HL-60/S4 treated with retinoic acid at 250 ng/mL for 4 days and 3 days (cell line): Measurements from ENCODE around the gene ISOC2.
"Not testable (repeated sequence)": the region's sequence is repeated elsewhere in the genome, so short reads cannot be mapped to it uniquely, and the experiment has no call there.

Experiments
- in situ Hi-C: fragments of 300-500 bp; cut with MboI; formaldehyde crosslinking; loops from 2 replicates; pipeline ENCODE4 v1.7.0; 2022; ENCODE audit warnings: low sequenced_read_pairs

ISOC2 gene

DNA sequence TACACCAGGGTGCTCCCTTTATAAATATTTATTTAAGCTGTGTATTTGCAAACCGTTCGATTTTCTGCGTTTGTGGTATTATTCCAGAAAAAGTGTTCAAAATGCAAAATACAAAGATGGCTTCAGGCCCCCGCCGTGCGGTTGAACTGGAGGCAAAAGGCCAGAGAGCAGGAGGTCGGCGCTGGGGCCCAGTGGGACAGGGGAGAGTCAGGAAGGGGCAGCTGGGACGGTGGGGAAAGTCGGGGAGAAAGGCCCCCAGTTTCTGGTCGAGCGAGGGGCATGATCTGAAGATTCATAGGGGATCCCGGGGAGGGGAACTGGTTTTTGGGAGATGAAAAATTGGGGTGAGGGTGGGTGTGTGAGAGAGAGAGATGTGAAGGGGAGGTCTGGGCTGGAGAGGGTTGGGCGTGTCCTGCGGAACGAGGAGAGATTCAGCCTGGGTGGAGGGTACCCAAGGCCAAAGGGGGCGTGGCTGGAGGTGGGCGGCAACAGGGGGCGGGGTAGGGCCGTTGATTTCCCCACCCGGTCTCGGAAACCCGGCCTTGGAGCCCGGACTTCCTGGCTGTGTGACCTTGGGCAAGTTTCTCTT is 678 bp downstream of the ISOC2 start:
- in situ Hi-C loops = no loop called here

DNA sequence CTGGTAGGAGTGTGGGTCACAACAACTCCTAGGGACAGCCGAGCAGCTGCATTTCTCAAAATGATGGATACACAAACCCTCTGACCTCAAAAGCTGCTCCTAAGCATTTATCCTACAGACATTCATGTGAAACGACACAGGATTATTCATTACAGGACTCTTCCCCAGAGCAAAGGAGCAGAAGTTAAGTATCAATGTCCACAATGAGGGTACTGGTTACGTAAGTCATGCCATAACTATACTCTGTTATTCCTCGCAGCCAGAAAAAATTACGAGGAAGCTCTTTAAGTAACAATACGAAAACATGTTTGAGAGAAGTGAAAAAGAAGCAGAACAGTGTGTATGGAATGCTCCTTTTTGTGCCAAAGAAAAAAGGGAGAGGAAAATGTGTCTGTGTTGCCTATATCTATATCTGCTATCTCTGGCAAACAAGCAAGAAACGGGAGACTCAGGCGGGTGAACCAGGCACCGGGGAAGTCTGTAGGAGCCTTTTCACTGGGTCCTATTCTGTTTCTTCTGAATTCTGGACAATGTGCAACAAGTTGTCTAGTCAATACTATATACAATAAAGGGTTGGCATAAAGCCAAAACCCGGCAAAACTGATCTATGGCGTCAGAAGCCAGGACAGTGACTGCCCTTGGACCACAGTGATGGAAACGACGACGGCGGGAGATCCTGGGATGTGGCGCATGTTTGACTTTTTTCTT is 1.3 kb downstream of the ISOC2 start:
- in situ Hi-C loops = no loop called here

DNA sequence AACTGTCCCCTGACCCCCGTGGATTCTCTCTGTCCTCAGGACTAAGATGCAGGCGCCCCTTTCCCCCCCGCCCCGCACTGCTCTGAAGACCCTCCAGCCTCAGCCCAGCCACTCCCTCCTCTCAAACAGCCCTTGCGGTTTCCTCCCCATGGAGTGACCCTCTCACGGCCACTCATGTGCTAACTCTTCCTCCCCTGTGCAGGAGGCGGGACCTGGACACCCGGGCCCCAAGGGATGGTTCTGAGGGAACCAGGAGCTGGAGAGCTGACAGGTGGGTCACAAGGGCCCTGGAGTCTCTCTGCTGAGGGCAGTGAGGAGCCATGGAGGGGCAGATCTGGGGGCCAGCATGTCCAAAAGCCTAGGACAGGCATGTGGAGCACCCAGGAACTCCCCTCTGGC is 1.9 kb downstream of the ISOC2 start:
- in situ Hi-C loops = no loop called here

DNA sequence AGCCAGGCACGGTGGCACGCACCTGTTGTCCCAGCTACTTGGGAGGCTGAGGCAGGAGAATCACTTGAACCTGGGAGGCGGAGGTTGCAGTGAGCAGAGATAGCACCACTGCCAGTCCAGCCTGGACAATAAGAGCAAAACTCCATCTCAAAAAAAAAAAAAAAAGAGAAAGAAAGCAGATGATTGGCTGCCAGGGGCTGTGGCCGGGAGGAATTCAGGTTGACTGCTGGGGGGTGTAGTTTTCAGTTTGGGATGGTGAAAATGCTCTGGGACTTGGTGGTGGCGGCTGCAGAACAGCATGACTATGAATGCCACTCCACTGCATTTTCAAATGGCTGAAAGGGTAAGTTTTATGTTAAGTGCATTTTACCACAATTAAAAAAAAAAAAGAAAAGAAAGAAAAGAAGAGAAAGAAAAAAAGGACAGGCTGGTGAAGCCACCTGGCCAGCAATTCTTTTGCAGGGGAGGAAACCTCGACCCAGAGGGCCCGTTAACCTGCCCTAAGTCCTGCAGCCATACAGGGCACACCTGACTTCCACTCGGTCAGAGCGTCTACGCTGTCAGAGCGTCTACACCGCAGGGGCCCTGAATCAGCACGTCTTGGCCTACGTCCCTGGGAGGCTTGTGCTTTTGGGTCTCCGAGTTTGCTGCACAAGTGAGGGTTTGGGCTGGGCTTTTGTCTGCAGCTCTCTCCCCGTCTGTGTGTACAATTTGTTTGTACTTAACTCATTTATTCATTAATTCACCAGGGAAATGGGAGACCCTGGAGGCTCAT is 3.6 kb downstream of the ISOC2 start:
- in situ Hi-C loops = no loop called here

DNA sequence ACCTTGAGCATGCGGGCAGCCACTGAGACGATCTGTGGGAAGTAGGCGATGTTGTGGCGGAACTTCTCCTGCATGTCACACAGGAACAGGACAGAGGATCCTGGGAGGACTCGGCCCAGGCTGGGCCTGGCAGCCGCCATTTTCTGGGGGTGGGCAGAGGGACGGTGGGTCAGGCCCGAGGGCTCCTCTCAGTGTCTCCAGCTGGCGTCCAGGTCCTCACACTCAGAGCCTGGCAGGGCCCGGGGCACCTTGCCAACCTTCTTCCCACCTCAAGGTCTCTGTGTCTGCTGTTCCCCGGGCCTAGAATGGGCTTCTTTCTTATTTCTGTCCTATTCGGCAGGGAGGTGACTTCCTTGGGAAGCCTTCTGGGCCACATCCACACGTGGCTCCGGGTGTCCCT is 5.1 kb downstream of the ISOC2 start:
- in situ Hi-C loops = no loop called here

DNA sequence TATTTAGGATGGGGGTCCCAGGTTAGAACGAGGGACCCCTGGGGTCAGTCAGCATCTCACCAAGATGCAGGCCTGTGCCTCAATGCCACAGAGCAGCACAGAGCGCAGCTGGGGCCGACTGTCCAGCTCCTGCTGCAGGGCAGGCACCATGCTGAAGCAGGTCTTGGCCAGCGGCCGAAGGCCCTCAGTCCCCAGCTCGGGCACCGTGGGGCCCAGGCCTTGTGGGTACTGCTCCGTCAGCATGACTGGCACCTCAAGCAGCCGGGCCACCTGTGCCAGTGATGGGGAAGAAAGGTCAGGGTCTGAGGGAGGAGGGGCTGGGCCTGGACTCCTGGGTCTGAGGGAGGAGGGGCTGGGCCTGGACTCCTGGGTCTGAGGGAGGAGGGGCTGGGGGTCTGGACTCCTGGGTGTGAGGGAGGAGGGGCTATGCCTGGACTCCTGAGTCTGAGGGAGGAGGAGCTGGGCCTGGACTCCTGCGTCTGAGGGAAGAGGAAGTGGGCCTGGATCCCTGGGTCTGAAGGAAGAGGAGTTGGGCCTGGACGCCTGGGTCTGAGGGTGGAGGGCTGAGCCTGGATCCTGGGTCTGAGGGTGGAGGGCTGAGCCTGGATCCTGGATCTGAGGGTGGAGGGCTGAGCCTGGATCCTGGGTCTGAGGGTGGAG is 5.7 kb downstream of the ISOC2 start:
- in situ Hi-C loops = no loop called here

DNA sequence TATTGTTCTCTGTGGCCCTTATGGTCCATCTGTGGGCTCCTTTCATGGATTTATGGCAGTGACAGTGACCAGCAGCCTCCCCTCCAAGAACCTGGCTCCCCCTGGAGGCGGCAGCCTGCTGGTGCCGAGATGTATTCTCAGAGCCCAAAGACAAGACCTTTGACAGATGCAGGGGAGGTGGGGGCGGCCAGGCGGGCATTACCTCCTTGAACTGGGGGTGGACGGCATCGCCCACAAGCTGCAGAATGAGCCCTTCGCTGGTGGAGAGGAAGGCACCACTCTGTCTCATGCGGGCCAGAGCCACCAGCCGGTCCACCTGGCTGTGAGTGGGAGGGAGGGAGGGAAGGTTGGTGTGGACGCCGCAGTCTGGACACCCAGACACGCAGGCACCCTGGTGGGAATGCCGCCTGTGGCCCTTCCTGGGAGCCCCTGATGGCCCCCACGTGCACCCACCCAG is 6.6 kb downstream of the ISOC2 start:
- in situ Hi-C loops = no loop called here

DNA sequence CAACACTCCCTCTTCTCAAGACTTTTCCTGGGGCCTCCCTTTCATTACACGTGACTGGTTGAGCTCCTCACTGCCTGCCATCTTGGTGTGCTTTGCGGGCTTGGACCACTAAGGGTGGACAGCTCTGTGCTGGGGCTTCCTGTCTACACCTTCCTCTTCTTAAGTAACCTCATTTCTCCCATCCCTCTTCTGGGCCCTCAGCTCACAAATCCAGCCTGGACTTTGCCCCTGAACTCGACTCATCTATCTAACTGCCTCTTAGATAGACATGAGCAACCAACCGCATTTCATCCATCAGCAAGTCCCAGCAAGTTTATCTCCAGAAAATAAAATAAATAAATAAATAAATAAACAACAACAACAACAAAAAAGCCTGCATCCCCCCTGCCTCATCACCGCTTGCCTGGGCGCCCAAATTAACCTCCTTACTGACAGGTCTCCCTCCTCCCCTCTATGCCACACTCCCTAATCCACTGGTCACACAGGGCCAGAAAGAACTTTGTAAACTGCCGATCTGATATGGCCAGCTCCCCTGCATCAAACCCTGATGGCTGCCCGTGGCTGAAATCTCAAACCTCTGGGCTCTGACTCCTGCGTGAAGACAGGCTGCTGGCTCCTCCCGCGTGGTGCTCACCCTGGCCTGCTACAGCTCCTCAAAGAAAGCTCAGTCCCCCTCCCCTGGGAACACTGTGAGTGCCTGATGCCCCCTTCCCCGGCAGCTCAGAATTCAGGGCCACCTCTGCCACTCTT is 7.8 kb downstream of the ISOC2 start:
- in situ Hi-C loops = no loop called here

DNA sequence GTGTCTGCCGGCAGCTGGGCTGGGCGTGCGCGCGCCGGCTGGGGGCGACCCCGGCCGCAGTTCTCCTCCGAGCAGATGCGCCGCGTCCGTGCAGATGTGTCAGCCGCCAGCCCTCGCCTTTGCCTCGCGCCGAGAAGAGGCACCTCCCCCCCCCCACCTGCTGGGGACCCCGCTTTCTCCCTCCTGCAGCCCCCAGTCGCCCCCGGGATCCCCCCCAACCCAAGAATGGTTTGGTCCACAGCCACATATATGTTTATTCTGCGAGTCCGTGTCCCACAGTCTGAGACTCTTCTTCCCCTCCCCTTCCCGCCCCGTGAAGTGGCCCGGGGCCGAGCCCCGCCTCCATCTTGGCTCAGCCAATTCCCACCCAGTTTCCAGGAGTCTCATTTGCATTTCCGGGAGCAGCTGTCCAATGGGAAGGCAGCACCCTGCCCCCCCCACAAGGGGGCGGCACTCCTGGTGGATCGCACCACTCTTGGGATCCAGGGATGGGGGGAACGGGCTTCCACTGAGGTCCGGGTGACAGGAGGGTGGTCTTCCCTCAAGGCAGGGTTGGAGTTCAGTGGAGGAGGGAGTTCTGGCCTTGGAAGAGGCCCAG is 8.6 kb downstream of the ISOC2 start:
- in situ Hi-C loops = no loop called here

DNA sequence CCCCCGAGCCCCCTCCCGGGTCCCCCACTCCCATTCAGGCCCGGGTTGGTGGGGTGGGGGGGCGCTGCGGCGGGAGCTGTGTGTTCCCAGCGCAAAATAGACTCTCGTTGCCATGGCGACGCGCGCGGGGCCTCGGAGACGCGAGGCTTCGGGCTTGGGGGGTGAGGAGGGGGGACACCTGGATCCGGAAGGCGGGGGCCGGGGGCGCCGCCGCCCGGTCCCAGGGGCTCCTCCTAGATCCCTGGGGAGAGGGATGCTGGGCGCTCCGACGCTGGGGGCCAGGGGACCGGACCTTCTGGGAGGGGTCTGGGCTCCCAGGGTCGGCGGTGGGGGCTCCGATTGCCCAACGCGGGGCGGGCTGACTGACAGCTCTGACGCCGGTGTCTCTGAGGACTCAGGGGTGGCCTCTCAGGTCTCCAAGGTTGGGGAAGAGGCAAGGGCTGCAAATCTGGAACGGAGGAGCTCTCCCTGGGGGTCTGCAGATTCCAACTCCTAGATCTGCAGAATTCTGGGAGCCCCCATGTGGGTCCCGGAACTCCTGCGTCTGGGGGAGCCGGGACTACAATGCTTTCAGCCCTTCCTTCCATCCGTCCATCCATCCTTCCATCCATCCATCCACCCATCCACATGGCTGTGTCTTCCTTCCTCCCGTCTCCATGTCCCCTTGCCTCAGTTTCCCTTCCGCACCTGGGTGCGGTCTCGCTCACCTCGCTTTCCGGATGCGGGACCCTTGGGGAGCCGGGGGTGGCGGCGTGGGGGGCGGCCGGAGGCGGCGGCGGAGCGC is 9.3 kb downstream of the ISOC2 start:
- in situ Hi-C loops = no loop called here

DNA sequence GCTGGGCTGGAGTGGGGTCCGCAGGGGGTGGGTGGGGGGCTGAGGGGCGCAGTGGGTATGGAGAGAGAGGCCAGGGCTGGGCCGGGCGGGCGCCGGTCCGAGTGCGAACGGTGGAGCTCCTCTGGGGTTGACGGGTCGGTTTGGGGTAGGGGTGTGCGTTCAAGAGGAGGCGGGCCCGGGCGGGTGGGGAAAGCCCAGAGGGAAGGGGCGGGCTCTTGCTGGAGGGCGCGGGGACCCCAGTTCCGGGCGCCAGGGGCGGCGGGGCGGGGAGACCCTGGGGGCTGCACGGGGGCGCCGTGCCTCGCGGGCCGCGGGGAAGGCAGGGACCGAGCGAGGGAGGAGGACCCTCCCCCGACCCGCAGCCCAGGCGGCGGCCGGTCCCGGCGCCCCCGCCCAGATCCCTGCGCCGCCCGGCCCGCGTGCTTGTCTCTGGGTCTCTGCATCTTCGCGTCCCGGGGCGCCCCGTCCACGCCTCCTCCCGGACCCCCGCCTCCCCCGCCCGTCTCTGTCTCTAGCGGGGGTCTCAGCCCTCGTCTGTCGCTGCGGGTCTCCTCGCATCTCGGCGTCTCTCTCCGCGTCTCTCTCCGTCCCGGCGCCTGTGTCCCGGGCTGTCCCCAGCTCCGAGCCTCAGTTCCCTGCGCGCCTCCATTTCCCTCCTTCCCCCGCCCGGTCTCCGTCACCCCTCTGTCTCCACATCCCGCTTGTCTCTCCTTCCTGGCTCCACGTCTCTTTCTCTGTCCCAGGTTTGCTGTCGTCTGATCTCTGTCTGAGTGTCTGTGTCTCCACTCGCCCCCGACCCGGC is 10.1 kb downstream of the ISOC2 start:
- in situ Hi-C loops = no loop called here

DNA sequence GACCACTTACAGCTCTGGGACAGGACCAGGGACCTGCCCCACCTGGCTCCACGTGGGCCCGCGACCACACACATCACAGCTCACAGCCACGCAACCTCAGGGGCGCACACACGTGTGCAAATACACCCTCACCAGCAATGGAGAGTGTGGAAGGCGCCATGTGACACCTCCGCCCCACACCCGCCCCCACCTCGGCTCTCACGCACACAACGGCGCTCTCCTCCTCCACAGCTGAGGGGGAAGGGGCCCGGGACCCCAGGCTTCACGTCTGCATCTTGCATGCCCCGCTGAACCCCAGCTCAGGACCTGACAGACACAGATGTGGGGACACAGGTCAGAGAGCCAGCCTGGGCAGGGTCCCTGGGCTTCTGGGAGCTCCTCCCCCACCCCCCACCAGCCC is 12.0 kb downstream of the ISOC2 start:
- in situ Hi-C loops = no loop called here

DNA sequence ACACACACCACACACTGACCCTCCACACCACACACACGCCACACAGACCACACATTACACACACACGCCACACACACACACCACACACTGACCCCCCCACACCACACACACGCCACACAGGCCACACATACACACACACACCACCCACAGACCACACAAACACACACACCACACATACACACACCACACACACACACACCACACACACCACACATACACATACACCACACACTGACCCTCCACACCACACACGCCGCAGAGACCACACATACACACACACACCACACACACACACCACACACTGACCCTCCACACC is 13.3 kb downstream of the ISOC2 start:
- in situ Hi-C loops = not testable (repeated sequence)

DNA sequence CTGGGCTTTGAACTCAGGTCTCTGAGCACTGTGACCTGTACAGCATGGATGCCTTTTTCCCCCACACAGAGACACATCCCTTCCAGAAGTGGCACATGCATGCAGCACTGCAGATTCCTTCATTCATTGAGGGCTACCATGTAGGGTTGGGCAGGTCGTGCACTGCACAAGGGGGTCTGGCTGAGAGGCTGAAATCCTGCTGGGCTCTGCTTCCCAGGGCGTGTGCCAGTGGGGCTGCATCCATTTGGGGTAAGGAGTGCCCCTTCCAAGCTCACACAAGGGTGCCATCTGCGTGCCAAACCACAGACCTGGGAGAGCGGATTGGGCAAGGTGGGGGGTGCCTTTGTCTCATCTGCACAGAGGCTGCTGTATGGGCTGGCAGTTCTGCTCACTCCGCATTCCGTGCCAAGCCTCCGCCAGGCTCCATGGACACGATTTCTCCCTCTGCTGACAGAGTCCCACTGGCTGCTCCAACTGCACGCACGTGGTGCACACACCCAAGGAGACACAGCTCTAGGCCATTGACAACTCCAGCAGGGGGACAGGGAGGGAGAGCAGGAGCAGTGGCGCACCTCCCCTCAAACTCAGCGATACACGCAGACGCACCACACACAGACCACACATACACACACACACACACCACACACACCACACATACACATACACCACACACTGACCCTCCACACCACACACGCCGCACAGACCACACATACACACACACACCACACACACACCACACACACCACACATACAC is 13.8 kb downstream of the ISOC2 start:
- in situ Hi-C loops = no loop called here

DNA sequence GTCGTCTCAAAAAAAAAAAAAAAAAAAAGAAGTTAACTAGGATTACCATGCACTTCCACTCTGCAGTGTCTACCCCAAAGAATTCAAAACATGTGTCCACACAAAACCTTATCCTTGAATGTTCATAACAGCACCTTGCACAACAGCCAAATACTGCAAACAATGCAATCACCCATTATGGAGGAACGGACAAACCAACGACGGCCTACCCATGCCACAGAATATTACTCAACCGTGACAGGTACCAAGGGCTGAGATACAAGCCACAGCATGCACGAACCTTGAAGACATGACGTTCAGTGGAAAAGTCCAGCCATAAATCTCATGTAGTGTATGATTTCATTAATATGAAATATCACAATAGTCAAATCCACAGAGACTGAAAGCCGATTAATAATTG is 15.4 kb downstream of the ISOC2 start:
- in situ Hi-C loops = no loop called here

DNA sequence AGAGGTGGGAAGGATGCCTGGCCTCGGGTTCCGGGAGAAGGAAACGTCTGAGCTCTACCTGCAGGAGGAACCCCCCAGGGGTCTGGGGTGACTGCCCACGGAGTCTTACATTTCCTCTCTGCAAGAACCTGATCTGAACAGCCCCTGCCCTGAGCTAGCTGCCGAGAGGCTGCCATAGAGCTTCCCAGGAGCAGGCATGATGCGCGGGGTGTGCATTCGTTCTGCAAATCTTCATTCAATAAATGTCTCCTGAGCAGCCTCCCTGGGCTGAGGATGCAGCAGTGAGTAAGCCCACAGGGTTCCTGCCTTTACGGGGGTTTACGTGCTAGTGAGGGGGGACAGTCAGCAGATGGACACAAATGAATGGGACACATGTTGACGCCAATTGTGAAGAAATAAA is 16.8 kb downstream of the ISOC2 start:
- in situ Hi-C loops = no loop called here

DNA sequence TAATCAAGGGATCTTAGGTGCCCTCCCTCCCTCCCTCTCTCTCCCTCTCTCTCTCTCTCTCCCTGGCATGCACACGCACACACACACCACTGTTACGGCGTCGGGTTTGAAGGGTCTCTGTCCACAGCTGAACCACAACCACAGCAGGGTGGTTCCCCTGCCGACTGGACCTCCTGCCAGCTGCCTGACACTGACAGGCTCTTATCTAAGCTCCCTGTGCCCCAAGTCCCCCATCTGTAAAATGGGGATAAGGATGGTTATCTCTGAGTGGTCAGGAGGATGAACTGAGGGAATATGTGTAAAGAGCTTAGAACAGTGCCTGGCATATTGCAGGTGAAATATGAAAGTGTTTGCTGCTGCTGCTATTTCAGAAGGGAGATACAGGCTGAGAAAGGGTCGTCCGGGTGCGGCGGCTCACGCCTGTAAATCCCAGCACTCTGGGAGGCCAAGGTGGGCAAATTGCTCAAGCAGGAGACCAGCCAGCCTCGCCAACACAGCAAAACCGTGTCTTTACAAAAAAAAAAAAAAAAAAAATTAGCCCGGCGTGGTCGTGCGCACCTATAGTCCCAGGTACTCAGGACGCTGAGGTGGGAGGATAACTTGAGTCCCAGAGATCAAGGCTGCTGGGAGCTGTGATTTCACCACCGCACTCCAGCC is 17.5 kb downstream of the ISOC2 start:
- in situ Hi-C loops = no loop called here
